ENCODE measurements around the gene OTOS.

The OTOS gene

DNA sequence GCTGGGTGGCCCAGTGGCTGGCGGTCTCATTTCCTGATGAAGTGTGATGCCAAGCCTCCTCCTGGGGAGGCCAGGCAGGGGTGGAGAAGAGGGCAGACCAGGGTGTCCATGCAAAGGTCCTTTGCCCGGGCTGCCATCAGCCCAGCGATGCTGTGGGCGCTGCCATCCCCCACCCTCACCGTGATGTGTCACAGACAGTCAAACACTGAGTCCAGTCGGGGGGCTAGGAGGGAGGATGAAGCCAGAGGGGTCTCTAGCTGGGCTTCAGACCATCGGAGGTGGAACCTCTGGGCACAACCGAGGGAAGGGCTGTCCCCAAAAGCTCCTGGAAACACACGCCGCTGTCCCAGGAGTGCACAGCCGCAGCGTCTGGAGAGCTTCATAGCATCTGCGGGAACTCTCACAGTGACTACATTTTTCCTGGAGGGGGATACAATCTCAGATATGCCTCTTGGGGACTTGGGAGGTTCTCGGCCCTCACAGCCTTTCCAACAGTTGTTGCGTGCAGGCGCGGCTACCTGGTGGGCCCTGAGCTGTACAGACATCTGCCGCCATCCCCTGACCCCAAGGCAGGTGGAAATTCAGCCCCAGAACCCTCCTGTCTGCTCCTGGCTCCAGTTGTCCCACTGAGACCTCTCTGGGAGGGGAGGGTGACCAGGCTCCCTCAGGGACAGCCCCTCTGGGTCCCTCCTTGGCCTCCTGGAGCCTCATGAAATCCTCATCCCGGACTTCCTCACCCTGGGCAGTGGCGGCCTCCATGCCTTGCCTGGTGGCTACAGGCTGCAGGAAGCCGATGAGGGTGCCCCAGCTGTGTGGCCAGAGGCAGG is 26.5 kb upstream of the OTOS start:
- DNase-seq, result no peak

DNA sequence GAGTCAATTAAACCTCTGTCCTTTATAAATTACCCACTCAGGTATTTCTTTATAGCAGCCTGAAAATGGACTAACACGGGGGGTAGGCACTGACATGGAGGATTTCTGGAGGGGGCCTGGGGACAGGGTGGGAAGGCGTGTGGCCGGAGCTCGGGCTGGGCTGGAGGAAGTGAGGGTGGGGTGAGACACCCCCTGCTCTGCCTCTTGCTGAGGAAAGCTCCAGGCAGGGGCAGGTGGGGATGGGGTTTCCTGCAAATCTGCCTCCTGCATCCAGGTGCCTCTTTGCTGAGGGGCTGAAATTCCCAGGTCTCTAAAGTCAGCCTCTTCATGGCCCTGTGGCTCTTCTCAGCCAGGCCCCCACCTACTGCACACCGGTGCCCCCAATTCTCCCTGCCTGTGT is 25.7 kb upstream of the OTOS start:
- DNase-seq, result no peak

DNA sequence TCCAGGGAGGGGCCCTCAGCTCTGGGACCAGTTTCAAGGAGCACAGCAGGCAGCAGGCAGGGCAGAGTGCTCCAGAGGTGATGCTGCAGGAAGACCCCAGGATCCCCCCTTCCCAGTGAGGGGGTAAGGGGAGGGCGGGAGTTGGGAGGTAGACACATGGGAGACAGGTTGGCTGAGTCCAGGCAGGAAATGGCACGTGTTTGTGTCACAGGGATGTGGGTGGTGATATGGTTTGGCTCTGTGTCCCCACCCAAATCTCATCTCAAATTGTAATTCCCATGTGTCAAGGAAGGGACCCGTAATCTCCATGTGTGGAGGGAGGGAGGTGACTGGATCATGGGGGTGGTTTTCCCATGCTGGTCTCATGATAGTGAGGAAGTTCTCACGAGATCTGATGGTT is 25.2 kb upstream of the OTOS start:
- no peak for DNase-seq

- DNase-seq, result no peak
These were observed 24.6 kb upstream of the OTOS start for GRCh38 chr2:240165034-240165433.

GRCh38 chr2:240164586-240164985 is 24.1 kb upstream of the OTOS start:
- no peak for DNase-seq

DNA sequence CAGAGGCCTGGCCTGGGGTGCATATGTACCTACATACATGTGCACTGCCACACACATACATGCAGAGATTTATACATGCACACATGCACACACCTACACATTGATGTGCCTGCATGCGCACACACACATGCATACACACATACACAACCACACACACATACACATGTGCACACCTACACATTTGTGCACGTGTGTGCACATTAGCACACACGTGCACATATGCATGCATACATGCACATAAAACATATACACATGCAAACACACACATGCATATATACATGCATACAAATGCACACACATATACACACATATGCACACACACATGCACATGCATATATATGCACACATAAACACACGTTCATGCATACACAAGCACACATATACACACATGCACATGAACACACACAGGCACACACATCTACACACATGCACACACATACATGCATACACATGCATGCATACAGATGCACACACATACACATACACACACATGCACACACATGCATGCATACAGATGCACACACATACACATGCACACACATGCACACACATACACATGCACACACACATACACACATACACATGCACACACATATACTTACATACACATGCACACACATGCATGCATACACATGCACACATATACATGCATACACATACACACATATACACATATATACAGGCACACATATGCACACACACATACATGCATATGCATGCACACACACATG is 23.6 kb upstream of the OTOS start:
- no peak for DNase-seq

DNA sequence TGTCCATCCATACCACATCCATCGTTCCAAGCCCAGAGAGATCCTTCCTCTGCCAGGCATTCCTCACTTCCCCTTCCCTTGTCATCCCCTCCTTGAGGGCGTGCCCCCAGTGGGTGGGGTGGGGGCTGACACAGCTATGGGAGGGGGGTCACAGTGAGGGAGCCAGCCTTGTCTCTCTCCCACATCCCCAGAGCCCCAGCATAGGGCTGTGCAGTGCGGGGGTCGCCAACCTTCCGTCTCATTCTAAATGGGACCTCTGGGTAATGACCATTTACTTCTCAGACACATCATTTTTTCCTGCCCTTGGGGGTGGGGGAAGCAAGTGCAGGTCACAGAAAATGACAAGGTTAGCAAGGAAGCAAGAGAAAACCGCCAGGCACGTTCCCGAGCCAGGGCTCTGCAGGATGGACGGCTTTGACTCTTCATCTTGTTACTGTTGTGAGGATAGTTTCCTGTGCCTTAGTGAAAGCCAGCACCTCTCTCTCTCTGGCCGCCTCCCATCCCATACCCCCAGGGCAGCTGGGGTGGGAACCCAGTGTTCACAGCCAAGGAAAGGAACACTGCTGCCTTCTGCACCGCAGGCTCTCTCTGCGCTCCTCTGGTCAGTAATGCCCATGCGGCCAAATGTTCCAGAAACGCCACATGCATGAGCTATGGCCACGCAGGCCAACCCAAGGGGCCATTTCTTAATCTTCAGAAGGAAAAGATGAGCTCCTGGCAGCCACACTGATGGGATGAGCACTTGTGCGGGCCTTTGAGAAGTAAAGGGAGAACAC is 22.7 kb upstream of the OTOS start:
- DNase-seq, result no peak

DNA sequence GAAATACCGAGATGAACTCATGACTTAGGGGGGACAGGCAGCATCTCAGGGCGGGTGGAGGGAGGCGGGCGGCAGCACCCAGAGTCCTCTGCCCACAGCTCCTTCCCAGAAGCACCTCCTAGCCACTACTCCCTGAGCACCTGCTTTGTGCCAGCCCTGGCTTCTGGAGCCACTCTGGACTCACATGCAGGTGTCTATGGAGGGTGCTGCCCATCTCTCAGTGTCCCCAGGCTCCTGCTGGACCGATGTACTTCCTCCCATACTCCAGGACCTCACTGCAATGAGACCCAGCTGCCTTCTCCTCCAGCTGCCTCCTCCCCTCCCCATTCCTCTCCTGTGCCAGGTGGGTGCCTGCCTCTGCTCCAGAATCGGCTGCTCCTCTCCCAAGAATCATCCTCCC is 22.1 kb upstream of the OTOS start:
- DNase-seq, result no peak

GRCh38 chr2:240162032-240162431 is 21.6 kb upstream of the OTOS start:
- DNase-seq, result no peak

GRCh38 chr2:240161087-240161750 is 20.8 kb upstream of the OTOS start:
- no peak for DNase-seq

DNA sequence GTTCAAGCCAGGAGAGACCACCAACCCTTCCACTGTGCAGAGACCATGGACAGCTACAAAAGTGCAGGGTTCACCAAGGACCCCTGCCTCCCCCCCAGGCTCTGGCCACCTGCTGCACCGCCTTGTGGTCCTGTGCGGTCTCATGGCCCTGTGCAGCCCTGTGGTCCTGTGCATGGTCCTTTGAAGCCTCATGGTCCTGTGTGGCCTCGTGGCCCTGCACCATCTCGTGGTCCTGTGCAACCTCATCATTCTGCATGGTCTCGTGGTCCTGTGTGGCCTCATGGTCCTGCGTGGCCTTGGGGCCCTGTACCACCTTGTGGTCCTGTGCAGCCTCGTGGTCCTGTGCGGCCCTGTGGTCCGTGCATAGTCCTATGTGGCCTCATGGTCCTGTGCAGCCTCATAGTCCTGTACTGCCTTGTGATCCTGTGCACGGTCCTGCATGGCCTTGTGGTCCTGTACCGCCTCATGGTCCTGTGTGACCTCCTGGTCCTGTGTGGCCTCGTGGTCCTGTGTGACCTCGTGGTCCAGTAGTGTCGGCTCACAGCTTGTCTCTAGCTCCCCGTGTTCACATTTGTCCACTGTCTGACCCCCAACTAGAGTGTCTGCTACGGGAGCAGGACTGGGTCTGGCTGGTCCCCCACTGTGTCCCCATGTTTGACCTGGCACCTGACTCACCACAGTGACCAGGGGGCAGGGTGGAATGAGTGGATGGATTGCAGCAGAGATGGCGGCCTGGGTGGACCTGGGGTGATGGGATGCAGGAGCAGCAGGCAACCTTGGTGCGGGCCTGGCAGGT is 20.0 kb upstream of the OTOS start:
- DNase-seq, result no peak

- DNase-seq, result no peak
These were observed 18.9 kb upstream of the OTOS start for GRCh38 chr2:240159251-240159839.

DNA sequence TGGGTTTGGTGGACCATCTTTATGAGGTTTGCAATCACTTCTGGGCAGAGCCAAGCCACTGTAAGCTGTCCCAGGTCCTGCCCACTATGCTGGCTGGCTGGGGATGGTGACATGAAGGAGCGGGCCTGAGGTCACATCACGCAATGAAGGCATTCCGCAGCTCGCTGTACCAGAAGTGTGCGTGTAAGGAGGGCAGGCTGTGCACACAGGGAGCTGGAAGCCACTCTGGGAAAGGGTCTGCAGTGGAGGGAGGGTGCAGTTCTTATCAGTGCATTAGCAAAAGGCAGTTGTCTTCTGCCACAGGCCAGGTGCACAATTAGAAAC is 16.7 kb upstream of the OTOS start:
- no peak for DNase-seq

- no peak for DNase-seq
These were observed 16.1 kb upstream of the OTOS start for GRCh38 chr2:240156435-240157146.

GRCh38 chr2:240155745-240156390 is 15.4 kb upstream of the OTOS start:
- DNase-seq, result no peak

- DNase-seq, result no peak
These were observed 14.7 kb upstream of the OTOS start for GRCh38 chr2:240155048-240155744.

DNA sequence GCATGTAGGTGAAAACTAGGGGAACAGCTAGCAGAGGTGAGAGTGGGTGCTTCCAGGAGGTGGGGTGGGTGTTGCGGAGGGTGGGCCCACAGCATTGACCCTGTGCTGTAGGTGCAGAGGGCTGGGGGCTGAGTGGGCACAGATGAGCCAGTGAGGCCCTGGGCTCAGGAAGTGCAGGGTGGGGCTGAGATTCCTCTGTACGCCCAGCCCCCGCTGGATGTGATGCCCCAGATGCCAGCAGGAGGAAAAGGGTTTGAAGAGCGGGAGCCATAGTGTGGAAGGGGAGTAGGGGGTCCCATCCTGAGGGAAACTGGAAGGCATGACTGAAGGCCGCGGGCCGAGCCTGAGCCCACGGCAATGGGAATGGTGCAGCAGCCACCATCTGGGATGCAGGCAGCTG is 14.1 kb upstream of the OTOS start:
- DNase-seq, result no peak

- no peak for DNase-seq
These were observed 13.0 kb upstream of the OTOS start for GRCh38 chr2:240153418-240153817.

DNA sequence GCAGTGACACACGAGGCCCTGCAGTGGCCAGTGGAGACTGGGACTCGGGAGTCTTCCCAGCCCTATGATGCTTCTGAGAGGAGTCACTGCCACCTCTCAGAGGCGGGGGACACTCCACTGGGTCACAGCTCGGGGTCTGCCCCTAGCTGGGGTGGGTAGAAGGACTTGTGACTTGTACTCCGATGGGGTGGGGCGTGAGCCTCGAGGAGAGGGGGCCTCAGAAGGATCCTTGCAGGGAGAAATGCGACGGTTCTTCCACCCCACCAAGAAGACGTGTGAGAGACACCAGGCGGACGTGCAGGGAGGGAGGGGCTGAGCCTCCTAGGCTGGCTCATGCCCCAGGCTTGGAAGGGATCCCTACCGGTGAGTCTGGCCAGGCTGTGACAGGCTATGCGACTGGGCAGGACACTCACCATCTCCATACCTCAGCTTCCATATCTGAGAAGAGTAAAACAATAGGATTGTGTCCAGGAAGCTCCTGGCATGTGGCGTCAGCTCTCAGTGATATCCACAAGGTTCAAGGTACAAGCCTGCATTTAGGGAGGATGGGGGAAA is 11.1 kb upstream of the OTOS start:
- no peak for DNase-seq
